GM11168 (cell line): ENCODE data around the gene DISC1.

Experiments used
- in situ Hi-C: fragments of 300-500 bp; cut with MboI; formaldehyde crosslinking; loops from one replicate; pipeline ENCODE4 v1.12.0; 2022; ENCODE audit warnings: low sequenced_read_pairs; ENCODE audit not compliant: unreplicated experiment

Gene DISC1

DNA sequence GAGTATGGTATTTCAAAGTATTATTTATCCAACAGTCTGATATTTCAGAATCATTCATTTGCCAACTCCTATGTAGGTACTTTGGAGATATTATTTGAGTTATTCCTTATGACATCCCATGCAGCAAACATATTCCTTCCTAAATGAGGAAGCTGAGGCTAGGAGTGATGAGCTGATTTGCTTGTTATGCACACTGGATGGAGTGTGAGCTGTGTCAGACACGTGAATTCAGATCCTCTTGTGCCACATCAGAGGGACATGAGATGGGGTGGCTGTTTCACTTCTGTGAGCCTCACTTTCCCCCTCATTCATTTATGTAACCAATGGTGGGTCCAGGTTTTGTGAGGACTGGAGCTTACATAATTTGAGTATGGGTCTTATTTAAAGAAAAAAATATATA lies 215.9 kb downstream of the DISC1 start:
- in situ Hi-C loops: no loop called here

- in situ Hi-C loops: no loop called here
These were observed 218.5 kb downstream of the DISC1 start for GRCh38 chr1:231844986-231845502.

DNA sequence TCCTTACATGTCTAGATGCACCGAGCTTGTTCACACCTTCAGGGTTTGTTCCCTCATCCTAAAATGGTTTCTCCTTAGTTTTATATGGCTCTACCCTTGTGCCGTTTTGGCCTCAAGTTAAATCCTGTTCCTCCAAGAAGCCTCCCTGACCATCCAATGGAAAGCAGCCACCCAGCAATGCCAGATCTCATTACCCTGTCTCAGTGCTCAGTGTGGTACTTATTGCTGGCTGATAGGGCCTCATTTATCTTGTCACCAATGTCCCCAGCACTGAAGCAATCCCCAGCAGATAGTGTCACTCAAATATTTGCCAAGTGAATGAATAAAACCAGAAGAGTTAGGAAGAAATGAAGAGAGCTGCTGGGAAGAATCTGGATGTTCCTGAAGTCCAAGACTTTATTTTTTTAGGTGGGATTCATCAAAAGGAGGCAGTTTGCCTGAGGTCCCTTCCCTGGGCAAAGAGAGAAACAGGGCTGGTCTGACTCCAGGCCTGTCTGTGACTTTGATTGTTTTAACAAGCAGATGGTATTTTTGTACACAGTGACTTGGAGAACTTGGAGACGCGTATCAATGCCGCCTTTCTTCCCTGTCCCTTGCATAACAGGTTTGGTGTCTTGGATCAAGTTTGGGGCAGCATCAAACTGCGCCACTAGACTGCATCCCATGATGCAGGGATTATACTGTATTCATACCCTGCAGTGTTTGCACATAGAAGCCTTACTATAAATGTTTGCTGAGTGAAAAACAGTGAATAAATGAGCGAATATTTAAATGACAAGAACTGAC lies 221.2 kb downstream of the DISC1 start:
- in situ Hi-C loops: no loop called here

DNA sequence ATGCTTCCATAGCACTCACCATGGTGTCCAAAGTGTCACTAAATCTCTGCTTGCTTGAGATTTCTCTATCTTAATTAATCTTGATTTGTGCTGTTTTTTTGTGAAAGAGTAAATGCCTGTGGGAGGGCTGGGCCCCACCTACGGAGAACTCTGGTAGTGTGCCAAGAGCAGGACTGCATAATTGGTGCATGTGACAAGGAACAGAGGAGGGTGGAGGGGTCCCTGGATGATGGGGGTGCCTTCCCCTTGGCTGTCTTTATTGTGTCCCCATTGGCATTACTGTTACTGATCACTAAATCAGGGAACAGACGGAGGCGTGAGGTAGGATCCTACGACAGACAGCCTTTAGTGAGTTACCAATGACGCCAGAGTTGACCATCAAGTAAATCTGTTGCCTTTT lies 223.4 kb downstream of the DISC1 start:
- in situ Hi-C loops: no loop called here

- in situ Hi-C loops: no loop called here
These were observed 224.2 kb downstream of the DISC1 start for GRCh38 chr1:231850786-231851185.

GRCh38 chr1:231853588-231854207 lies 227.1 kb downstream of the DISC1 start:
- in situ Hi-C loops: no loop called here

DNA sequence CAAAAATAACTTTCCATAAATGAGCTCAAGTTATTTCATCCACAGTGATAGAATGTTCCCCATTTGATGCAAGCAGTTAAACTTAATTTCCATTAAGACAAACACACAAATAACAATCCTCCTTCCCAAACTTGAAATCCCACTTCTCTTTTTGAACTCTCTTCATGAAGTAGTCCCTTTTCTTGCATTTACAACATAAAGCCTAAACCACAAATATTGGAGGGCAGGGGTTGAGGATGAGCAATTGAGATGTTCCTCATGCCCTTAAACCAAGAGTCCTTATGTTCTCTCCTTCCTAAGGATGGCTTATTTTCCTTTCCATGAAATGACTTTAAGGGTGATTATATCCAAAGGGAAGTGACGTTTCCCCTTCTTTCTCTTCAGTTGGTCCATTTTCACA lies 228.8 kb downstream of the DISC1 start:
- in situ Hi-C loops: no loop called here

- in situ Hi-C loops: no loop called here
These were observed 229.3 kb downstream of the DISC1 start for GRCh38 chr1:231855926-231856325.

DNA sequence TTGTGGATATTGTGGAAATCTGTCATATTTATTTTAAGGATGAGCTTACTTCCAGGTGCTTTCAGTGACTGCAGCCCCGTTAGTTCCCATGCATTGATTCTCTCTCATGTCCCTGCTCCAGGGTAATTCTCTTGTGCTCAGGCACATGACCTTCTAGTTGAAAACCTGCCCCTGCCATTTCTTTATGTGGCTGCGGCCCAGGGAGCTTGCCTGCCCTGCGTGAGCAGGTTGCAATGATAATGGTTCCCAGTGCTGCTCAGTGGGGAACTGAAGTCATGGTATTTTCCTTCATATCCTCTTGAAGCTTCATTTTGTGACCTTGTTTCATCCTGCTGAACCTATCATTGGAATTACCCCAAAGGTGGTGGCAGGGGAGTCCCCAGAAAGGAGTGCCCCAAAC lies 229.8 kb downstream of the DISC1 start:
- in situ Hi-C loops: no loop called here

GRCh38 chr1:231856894-231857293 lies 230.3 kb downstream of the DISC1 start:
- in situ Hi-C loops: no loop called here

GRCh38 chr1:231857609-231858135 lies 231.1 kb downstream of the DISC1 start:
- in situ Hi-C loops: no loop called here

DNA sequence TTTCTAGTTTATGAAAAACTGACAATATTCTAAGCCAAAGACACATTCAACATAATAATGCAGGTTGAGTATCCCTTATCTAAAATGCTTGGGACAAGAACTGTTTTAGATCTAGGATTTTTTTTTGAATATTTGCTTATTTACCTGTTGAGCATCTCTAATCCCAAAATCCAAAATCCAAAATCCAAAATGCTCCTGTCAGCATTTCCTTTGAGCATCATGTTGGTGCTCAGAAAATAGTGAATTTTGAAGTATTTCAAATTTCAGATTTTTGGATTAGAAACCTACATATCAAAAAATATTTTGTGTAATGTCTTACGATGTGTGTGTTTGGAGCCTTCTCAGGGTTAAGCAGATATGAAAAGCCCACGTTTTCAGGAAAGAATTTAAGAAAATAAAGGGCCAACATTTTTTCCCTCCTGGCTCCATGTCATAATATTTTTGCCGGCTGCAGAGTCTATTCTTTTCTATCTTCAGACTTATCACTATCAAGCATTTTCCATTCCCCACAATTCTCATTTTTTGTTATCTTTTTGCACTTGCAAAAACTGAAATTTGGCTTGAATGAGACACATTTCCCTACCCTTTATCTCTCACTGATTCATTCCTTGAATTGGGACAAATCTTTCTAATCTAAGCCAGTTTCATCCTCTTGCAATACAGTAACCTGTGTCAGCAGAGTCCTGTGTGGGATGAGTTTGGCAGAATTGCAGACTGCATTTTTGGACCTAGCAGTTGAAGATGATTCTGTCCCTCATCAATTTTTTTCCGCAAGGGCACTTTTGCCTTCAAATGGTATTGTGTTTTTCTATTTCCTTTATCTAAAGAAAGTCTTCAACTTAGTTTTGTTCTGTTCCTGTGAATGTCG lies 233.9 kb downstream of the DISC1 start:
- in situ Hi-C loops: no loop called here

- in situ Hi-C loops: no loop called here
These were observed 235.2 kb downstream of the DISC1 start for GRCh38 chr1:231861541-231862481.

DNA sequence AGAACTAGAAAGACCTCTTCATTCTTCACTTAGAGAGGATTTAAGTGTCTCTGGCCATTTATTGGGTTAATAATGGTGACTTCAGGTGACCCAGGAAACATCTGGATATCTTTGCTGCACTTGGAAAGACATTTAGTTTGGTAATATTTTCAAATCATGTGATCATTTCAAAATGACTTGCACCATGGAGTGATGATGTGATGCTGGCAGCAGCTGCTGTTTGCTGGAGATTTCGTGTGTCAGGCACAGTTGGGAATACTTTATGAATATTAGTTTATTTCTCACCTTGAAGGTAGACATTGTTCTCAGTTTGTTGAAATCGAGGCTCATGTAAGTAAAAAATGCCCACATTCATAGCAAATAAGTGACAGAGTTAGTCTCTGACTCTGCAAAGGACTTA lies 236.0 kb downstream of the DISC1 start:
- in situ Hi-C loops: no loop called here

GRCh38 chr1:231865331-231865730 lies 238.7 kb downstream of the DISC1 start:
- in situ Hi-C loops: no loop called here

GRCh38 chr1:231866392-231867331 lies 240.1 kb downstream of the DISC1 start:
- in situ Hi-C loops: no loop called here

- in situ Hi-C loops: no loop called here
These were observed 241.0 kb downstream of the DISC1 start for GRCh38 chr1:231867607-231868006.

GRCh38 chr1:231869364-231869763 lies 242.8 kb downstream of the DISC1 start:
- in situ Hi-C loops: no loop called here
